Colon (tissue), 2 donors: ENCODE results near the gene HEXD.

Experiments used
- FAIRE-seq: peaks from 2 replicates; lab custom pipeline; 2012; peaks lifted over from hg19 to GRCh38; lab: Jason Lieb, UNC
- donor health status: control.
- donor health status: control.

HEXD gene

GRCh38 chr17:82416264-82416663, 1.9 kb upstream of the HEXD start:
- FAIRE-seq: no peak

- no peak for FAIRE-seq
Observed at GRCh38 chr17:82416771-82417170, 1.4 kb upstream of the HEXD start.

GRCh38 chr17:82419540-82419939, 1.4 kb downstream of the HEXD start:
- FAIRE-seq: no peak

GRCh38 chr17:82424001-82424862, 6.1 kb downstream of the HEXD start:
- no peak for FAIRE-seq

GRCh38 chr17:82424863-82425159, 6.7 kb downstream of the HEXD start:
- FAIRE-seq: no peak

GRCh38 chr17:82428546-82428945, 10.4 kb downstream of the HEXD start:
- FAIRE-seq: no peak

GRCh38 chr17:82429824-82430223, 11.7 kb downstream of the HEXD start:
- no peak for FAIRE-seq

GRCh38 chr17:82432017-82432416, 13.9 kb downstream of the HEXD start:
- FAIRE-seq: no peak

- FAIRE-seq: no peak
Observed at GRCh38 chr17:82433560-82434215, 15.5 kb downstream of the HEXD start.

GRCh38 chr17:82434216-82434565, 16.0 kb downstream of the HEXD start:
- no peak for FAIRE-seq

- no peak for FAIRE-seq
Observed at GRCh38 chr17:82435103-82435502, 17.0 kb downstream of the HEXD start.

GRCh38 chr17:82435601-82436583, 17.7 kb downstream of the HEXD start:
- no peak for FAIRE-seq

GRCh38 chr17:82436601-82437324, 18.6 kb downstream of the HEXD start:
- no peak for FAIRE-seq

GRCh38 chr17:82437325-82437668, 19.1 kb downstream of the HEXD start:
- FAIRE-seq: no peak

GRCh38 chr17:82438401-82439193, 20.4 kb downstream of the HEXD start:
- FAIRE-seq: no peak

- FAIRE-seq: no peak
Observed at GRCh38 chr17:82439194-82439828, 21.2 kb downstream of the HEXD start.

- FAIRE-seq: no peak
Observed at GRCh38 chr17:82439829-82440365, 21.8 kb downstream of the HEXD start.

GRCh38 chr17:82440469-82440981, 22.4 kb downstream of the HEXD start:
- no peak for FAIRE-seq

GRCh38 chr17:82440991-82441627, 23.0 kb downstream of the HEXD start:
- FAIRE-seq: no peak
